GM19372 (cell line): ENCODE data around the gene GIMAP5.
"Not testable (repeated sequence)": the region's sequence is repeated elsewhere in the genome, so short reads cannot be mapped to it uniquely, and the experiment has no call there.

Source experiments
- ATAC-seq: cut with Tn5 transposase; IDR thresholded peaks from one replicate; pipeline ENCODE4 v1.9.1; 2021; ENCODE audit warnings: mild to moderate bottlenecking, low read depth, moderate library complexity; ENCODE audit not compliant: unreplicated experiment

GIMAP5 gene

DNA sequence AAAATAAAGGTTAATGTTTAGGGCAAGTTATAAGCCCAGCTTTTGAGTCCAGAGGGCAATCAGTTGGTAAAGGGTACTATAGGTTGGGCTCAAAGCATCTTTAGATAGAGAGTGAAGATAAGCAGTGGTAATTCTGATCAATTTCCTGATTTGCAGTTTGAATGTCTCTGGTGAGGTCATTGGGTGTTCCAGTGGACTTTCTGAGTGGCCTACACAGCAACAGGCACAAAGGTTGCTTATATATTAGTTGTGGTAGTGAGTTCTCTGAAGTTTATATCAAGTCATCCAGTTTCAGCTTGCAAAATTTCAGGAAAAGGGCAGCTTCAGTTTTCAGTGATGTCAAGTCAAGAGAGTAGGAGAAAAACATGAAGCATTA lies 29.1 kb downstream of the GIMAP5 start:
- ATAC-seq = no peak

DNA sequence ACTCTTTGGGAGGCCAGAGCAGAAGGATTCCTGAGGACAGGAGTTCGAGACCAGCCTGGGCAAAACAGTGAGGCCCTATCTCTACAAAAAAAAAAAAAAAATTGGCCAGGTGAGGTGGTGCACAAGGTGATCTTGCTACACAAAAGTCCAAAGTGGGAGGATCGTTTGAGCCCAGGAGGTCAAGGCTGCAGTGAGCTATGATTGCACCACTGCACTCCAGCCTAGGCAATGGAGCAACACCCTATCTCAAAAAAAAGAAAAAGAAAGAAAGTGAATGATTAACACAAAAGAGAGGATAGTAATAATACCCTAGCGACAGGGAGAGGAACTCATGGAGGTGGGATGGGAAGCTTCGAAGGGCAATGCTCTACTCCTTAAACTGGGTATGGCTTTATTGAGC lies 32.5 kb downstream of the GIMAP5 start:
- no peak for ATAC-seq

DNA sequence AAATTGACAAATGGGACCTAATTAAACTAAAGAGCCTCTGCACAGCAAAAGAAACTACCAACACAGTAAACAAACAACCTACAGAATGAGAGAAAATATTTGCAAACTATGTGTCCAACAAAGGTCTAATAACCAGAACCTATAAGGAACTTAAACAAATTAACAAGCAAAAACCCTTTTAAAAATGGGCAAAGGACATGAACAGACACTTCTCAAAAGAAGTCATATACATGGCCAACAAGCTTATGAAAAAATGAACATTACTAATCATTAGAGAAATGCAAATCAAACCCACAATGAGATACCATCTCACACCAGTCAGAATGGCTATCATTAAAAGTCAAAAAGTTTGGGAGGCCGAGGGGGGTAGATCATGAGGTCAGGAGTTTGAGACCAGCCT lies 36.9 kb downstream of the GIMAP5 start:
- not testable (repeated sequence) for ATAC-seq

DNA sequence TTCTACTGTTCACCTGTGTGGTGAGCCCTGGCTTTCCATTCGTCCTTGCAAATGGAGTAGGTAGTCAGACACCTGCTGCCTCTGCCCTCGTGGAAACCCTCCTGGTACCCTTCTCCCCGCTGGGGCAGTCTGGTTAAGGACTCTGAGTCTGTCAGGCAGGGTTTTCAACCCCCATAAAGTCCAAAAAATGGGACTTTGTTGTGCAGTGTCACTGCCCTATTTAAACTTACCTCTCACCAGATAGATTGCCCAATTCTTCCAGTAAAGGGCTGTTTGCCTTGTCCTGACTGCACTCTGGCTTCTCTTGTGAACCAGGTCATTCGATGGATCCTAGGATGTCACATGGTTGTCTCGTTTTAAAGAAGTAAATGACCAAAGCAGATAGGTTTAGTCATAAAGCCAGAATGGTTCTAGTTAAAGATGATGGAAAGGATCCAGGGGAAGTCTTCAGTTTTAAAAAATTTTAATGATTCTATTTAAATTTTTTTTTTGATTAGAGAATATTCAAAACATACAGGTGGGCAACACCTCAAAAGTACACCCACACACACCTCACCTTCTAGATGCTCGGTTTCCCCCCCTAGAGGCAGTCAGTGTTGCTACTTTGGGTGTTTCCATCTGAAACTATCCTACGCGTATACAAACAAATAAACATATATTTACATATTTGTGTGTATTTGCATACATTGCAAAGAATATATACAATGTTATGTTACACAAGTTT lies 41.0 kb downstream of the GIMAP5 start:
- no peak for ATAC-seq

DNA sequence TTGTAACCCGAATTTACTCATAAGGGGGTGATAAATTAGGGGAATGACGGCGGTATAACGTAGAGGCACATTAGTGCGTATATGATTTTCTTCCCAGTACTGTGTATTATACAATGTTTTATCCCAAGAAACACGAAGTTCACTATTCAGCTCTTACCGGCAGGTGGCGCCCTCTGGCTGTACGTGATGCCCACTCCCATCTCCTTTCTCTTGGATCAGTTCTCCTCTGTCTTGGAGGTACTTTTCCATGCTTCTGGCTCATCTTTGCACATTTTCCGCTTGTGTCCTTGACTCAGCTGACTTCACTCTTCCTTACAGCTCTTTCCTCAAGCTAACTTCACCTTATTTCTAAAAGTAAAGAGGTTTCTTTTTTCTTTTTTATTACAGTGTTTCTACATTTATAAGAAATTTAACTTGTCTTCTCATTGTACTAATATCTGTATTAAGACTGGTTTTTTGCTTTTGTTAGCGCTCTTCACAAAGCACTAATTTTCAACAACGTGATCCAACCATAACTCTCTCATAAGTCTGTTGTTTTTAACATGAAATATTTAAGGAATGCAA lies 41.6 kb downstream of the GIMAP5 start:
- no peak for ATAC-seq

DNA sequence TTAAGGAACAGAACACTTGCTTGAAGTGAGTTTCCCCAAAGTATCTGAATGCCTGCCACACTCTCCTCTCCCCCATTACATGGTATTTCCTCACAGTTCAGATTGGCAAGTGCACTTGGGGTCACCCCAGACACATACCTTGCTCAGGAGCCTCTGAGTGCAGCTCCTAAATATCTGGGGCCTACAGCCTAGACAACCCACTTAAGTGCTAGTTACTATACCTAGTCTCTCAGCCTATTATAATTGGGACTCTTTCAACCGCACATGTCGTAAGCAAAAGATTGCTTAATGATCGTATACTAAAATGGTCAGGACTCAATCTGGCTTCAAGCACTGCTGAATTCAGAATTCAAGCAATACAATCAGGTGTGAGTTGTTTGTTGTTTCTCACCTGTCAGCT lies 43.1 kb downstream of the GIMAP5 start:
- no peak for ATAC-seq

DNA sequence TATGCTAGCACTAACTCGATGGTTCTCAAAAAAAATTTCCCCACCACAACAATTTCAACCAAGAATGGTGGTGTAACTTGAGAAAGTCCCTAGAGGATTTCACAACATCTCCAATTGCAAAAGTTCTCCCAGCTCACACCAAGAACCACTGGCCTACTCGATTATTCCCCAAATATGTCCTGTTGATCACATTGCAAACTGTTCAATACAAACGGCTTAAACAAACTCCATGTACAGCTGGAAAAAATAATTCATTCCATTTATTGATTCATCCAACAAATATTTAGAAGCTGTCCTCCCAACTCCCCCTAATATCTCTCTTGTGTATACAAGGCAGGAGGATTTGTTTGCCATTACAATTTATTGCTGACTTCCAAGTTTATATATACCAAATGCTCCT lies 43.9 kb downstream of the GIMAP5 start:
- no peak for ATAC-seq

DNA sequence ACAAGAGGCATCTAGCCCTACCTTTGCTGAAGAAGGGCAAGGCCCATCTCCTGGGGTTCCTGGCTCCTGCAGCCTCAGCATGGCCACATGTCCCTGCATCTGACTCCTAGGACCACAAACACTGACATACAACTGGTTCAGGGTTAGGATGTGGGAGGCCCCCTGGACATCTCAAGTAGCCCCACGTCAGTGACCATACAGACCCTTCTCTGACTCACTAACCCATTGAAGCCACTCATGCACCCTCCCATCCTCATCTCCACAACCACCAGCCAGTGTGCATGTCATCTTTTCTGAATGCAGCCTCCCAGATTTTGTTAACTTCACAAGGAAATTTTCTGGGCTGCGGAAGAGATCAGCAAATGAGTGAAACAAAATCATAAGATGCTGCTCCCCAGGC lies 44.7 kb downstream of the GIMAP5 start:
- ATAC-seq = no peak

DNA sequence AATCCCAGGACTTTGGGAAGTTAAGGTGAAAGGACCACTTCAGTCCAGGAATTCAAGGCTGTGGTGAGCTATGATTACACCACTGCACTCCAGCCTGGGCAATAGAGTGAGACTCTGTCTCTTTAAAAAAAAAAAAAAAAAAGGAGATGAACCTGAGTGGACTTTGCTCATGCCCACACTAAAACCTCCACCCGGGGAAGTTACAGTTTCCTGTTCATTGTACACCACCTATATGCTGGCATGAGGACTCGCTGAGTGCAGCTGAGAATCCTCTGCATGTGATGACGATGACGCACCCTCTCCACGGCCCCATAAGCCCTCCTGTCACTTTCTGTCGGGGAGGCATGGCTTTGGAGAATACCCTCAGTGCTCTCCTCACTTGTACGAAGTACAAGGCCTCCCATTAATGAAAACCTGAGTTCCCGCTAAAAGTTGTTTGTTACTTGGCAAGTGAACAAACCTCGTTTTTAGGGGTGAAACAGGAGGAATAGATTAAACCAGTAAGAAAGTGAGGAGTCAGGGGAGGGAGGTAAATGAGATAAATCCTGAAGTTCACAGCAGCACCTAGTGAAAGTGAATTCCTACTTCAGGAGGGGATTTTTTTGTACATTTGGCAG lies 47.0 kb downstream of the GIMAP5 start:
- no peak for ATAC-seq

DNA sequence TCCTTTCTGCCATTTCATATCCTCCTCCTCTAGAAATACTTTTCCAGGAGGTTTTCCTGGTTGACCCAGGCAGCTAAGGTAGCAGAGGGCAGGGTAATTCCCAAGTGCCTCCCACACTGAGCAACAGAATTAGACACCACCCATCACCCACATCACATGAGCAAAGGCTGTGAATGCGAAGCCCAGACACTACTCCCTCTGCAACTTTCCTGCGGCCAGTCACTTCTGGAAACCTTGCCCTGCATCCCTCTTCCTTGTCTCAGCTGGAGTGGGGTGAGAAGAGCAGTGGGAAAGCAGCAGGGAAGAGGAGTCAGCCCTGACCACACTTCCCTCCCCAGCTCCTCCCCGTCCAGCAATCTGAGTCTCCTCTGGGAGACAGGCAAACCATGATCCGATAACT lies 47.7 kb downstream of the GIMAP5 start:
- ATAC-seq = no peak

DNA sequence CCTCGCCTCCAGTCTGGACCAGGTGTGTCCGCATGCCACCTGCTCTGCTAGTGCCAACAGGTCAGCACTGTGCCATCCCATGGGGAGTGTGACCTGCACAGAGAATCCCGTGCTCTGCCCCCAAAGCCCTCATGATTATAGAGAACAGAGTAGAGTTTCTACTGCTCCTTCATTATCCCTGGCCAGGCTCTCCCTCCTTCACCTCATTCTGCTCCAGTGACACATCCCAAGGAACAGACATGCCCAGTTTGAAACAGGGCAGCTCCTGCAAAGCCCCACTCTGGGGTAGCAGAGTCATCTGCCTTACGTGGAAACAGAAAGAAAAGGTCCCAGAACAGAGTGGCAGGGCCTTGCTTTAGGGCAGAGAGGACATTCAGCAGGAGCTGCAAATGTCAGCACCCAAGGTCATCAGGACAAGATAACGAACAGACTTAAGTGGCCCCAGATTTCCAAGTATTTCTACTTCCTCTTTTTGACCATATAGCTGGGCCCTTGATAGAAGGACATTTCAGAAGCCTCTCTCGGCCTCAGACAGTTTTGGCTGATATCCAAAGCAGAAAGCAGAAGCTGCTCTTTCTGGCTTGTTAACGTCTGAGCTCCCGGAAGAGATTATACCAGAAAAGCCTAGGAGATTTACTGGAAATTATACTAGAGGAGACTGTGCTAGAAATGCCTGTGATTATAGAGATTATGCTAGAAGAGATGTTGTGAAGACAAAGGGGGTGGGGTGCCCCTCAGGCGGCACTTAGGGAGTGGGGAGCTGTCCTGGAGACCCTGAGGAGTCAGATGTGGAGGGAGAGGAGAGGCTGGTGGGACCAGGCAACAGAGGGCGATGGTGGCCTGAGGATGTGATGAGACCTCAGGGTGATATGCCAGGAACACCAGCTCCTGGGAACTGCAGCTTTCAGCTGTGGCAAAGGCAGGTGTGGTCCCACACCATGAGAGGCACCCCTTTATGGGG lies 50.4 kb downstream of the GIMAP5 start:
- no peak for ATAC-seq

DNA sequence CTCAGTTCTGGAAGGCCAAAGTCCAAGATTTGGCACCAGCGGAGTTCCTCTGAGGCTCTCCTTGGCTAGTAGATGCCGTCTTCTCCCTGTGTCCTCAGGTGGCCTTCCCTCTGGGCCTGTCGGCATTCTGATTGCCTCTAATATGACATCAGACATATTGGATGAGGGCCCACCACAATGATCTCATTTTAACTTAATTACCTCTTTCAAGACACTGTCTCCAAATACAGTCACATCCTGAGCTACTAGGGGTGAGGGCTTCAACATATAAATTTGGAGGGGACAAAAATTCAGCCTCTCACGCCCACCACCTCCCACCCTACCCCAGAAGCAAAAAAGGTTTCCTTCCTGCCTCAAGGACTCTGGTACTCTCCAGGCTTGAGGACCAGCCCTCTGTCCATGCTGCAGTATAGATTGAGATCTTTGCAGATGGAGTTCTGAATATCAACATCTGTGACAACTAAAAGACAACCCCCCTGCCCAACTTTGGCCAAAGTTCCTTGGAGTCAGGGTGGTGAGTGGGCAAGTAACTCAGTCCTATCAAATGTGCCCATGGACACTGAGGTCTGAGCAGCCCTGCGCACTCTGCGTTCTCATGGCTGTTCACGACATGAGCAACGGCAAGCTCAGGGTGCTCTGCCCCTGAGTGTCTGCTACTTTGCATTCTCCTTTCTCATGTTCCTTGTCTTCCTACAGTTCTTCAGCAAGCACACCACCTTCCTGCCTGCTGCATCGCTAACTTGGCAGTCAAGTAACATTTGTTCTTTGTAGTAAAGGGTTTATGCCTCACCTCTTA lies 51.5 kb downstream of the GIMAP5 start:
- no peak for ATAC-seq

DNA sequence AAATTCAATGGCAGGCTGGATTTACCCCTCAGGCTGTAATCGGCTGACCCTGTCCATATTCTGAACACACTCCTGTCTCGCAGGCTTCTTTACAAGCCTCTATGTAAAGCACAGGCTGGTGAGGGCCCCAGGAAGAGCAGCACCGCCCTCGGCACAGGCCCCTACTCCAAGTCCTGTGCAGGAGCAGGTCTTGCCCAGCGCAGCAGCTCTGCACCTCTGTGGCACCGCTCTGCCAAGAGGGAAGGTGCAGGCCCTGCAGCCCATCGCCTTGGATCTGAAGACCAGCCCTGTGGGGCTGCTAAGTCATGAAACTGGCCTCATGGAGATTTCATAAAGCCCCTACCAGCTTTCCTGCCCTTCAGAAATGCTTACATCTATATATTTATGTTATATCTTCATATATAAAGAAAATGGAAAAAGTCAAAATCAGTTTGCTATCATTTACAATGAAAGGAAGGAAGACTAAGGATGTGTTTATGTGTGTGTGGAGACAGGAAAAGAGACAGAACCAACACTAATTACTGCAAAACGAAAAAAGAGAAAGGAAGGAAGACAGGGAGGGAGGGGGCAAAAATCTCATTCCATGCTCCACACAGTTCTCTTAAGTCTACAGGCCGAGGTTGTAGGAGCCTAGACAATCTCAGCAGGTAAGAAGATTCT lies 53.3 kb downstream of the GIMAP5 start:
- ATAC-seq = no peak

DNA sequence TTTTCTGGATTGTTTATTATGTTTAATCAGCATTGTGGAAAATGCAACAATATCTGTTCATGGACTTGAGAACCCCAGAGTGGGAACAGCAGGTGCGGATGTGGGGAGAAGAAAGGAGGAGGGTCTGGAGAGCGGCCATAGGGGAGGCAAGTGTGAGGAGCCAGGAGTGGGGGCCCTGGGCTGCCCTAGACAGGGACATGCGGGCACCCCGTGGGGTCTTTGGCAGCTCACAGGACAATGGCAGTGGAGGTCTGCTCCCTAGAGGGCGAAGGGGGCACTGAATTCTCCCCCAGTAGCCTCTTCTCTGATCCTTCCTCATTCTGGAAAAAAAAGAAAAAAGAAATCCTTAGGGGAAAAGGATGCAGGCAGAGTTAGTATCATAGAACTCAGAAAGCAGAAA lies 54.1 kb downstream of the GIMAP5 start:
- no peak for ATAC-seq

DNA sequence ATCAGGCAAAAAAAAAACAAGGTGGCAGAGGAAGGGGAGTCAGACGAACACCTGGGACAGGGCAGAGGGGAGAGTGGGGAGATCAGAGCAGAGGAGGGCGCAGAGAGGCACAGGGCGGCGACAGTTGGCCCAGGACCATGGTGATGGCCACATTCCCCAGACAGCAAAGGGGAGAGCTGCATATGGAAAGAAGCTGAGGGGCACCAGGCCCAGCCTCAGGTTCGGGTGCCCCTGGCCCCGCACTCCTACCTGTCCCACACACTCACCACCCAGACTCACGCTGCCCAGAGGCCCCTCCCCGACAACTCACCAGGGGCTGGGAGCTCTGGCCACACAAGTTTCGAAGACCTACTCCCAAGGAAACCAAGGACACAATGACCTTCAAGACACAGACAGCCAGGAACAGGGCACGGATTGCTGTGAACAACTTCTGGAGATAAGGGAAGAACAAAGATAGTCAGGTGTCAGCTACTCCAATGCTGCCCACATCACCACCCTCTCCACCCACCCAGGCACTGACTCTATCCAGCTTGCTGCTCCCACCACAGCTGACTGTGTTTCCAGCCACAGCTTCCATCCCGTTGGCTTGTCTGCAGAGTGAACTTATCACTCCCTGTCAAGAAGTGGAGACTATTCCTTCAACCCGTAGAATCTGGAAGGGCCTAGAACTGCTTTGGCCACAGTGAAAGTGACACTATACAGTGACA lies 54.7 kb downstream of the GIMAP5 start:
- ATAC-seq = no peak
